GM12878 (cell line): Measurements from ENCODE around the gene TAF6L. TPM values are rescaled to one million over a fixed set of nuclear protein-coding genes. Genes with fewer than 3 reads are reported as not detected.

Experiments used
- CHD1 ChIP-seq: IDR thresholded peaks from 2 replicates; pipeline ENCODE4 v1.6.1; 2012; ENCODE audit warnings: low read depth, low read length, improper control_type of control experiment
- CREB1 ChIP-seq: IDR thresholded peaks from 2 replicates; pipeline ENCODE4 v1.6.1; 2012; ENCODE audit warnings: low read depth, mild to moderate bottlenecking, inconsistent platforms
- EED ChIP-seq: sonication (generic); IDR thresholded peaks from 2 replicates; pipeline ENCODE4 v1.6.1; 2016; ENCODE audit warnings: antibody characterized with exemption, low read depth
- ETV6 ChIP-seq, 2 experiments: fragments of 450-650 bp in 1 of 2; IDR thresholded peaks in 1 of 2; conservative IDR thresholded peaks in 1 of 2; 2 replicates each; pipeline ENCODE4 v1.6.1; 2014; ENCODE audit warnings: antibody characterized with exemption in 1 of 2, borderline replicate concordance in 1 of 2, low read depth in 1 of 2, mild to moderate bottlenecking in 1 of 2, moderate library complexity in 1 of 2
- EZH2 ChIP-seq: IDR thresholded peaks from 2 replicates; pipeline ENCODE4 v1.6.1; 2012; ENCODE audit warnings: low read depth, mild to moderate bottlenecking, control low read depth, inconsistent platforms, low read length, borderline replicate concordance; ENCODE audit not compliant: control insufficient read depth
- HDGF ChIP-seq: fragments of 450-650 bp; IDR thresholded peaks from 2 replicates; pipeline ENCODE4 v1.6.1; 2016; ENCODE audit warnings: antibody characterized with exemption
- IKZF1 ChIP-seq: fragments of 450-650 bp; conservative IDR thresholded peaks from 2 replicates; pipeline ENCODE4 v1.6.1; 2017; ENCODE audit warnings: antibody characterized with exemption, mild to moderate bottlenecking
- JUND ChIP-seq: IDR thresholded peaks from 2 replicates; pipeline ENCODE4 v1.6.1; 2012; ENCODE audit warnings: low read depth, mild to moderate bottlenecking, low read length, improper control_type of control experiment, moderate library complexity
- MEF2A ChIP-seq: IDR thresholded peaks from 2 replicates; pipeline ENCODE4 v1.6.1; 2011; ENCODE audit warnings: low read depth, mild to moderate bottlenecking, low read length, moderate library complexity; ENCODE audit not compliant: insufficient read depth
- MYB ChIP-seq: fragments of 150-350 bp; IDR thresholded peaks from 2 replicates; pipeline ENCODE4 v1.6.1; 2014; ENCODE audit warnings: mild to moderate bottlenecking, low read depth, low read length, borderline replicate concordance
- POLR2AphosphoS2 ChIP-seq: IDR thresholded peaks from 2 replicates; pipeline ENCODE4 v1.6.1; 2011; ENCODE audit warnings: low read depth, mild to moderate bottlenecking, low read length, improper control_type of control experiment, moderate library complexity
- POLR2AphosphoS5 ChIP-seq: IDR thresholded peaks from 2 replicates; pipeline ENCODE4 v1.6.1; 2011; ENCODE audit warnings: mild to moderate bottlenecking, low read length, inconsistent platforms
- RELA ChIP-seq: fragments of 450-650 bp; IDR thresholded peaks from 2 replicates; pipeline ENCODE4 v1.8.0; 2014; ENCODE audit warnings: borderline replicate concordance; ENCODE audit not compliant: partially characterized antibody
- SIX5 ChIP-seq: IDR thresholded peaks from 2 replicates; pipeline ENCODE4 v1.6.1; 2011; ENCODE audit warnings: mild to moderate bottlenecking, low read depth, low read length, moderate library complexity; ENCODE audit not compliant: severe bottlenecking
- polyA plus RNA-seq, 11 experiments: library from polyadenylated mRNA; depleted of rRNA in 4 of 11; unstranded in 6 of 11; stranded (reverse) in 5 of 11; fragments of >200 nt; fragmentation: Nextera tagmentation in 4 of 11; fragmentation: Illumina TruSeq in 1 of 11; extraction: Ambion mirVana in 4 of 11; extraction: Trizol in 1 of 11; gene quantifications; 1 replicate in 1 of 11; 2 replicates in 10 of 11; pipeline versions ENCODE4 v1.2.1 to v1.2.3, GENCODE V29; 2011 to 2016; ENCODE audit warnings: inconsistent platforms in 2 of 11, missing spikeins in 2 of 11, low read depth in 1 of 11
- total RNA-seq, 4 experiments: library from RNA; depleted of rRNA in 3 of 4; stranded (reverse); fragments of >200 nt in 3 of 4; fragmentation: Illumina TruSeq in 1 of 4; extraction: Trizol in 1 of 4; gene quantifications; 2 replicates each; pipeline versions ENCODE4 v1.2.1 to v1.2.3, GENCODE V29; 2013 to 2021
- TF ChIP-seq, protein P1 (sequence below), 3 experiments: IDR thresholded peaks in 2 of 3; conservative IDR thresholded peaks in 1 of 3; 2 replicates each; pipeline ENCODE4 v1.5.1; 2011; ENCODE audit warnings: low read depth in 3 of 3, low read length in 3 of 3, mild to moderate bottlenecking in 3 of 3, control low read depth in 2 of 3, moderate library complexity in 2 of 3, inconsistent platforms in 1 of 3, mixed read lengths in 1 of 3; ENCODE audit not compliant: control insufficient read depth in 2 of 3, insufficient read depth in 1 of 3; ENCODE audit errors: extremely low read depth in 1 of 3
- TF ChIP-seq, protein P2 (sequence below): fragments of 450-650 bp; IDR thresholded peaks from 2 replicates; pipeline ENCODE4 v1.6.1; 2017; ENCODE audit warnings: low read depth, mild to moderate bottlenecking, moderate library complexity
- TF ChIP-seq, protein P3 (sequence below): IDR thresholded peaks from 2 replicates; pipeline ENCODE4 v1.6.1; 2012; ENCODE audit warnings: low read depth, low read length, improper control_type of control experiment
- TF ChIP-seq, protein P4 (sequence below): fragments of 450-650 bp; formaldehyde crosslinking; IDR thresholded peaks from 2 replicates; pipeline ENCODE4 v1.4.0; 2020; ENCODE audit warnings: mild to moderate bottlenecking, moderate library complexity
- TF ChIP-seq, protein P5 (sequence below): fragments of 450-650 bp; IDR thresholded peaks from 2 replicates; pipeline ENCODE4 v1.6.1; 2014; ENCODE audit warnings: mild to moderate bottlenecking

Gene TAF6L
- total and polyA plus RNA-seq, 10 of the 15 experiments (the other 5 are each of a cell fraction or from before 2014, with no cell fraction given) = 0.15 to 35.6 (median 19.0) TPM

DNA sequence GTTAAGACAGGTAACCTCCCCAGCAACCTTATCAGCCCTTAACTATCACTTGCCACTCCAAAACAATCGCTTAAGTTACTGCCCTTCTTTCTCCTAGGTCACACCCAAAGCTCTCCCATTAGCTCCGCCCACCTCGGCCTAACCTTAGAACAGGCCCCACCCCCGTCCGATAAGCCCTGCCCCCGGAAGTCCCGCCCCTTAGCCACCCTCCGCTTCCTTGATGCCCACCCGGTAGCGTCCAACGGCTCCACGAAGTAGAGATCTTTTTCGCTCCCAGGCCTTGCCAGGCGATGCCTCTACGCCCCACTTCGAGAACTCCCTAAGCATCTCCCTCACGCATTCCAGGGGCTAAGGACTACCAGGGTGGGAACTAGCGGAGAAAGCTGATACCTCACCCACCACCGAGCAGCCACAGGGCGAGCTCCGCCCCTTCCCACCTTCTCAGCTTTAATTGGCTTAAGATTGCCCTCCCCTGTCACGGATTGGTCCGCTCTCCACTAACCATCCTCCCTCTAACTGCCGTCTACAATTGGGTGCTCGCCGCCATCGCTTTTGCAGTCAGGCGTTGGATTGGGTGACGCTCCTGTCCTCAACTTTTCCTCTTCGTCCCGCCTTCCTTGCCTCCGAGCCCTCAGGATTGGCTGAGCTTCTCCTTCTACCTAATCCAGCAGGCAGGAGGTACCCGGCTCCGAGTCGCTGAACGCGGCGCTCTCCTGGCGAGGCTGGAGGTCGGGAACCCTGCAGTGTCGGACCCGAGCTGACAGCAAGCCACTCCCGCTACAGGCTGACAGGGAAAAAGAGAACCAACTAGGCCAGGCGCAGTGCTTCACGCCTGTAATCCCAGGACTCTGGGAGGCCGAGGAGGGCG is 17.2 kb upstream of the TAF6L start, which contains the start of gene ZBTB3 (continued):
- TF ChIP-seq HDGF (peak; percentile 97; the same call in 1 of the 2 replicates), MYB (no peak), ETV6 (conservative IDR thresholded peaks at IDR 0.05 in 1 of 2, IDR thresholded peaks at IDR 0.05 in 1 of 2; ENCODE audit: borderline replicate concordance in 1 of 2, low read depth in 1 of 2) (no peak), POLR2AphosphoS5 (peak; percentile 93), SIX5 (peak; percentile 8), EED (0 out of 2 replicates have a peak, but pooled peaks have one; percentile 15), RELA (no peak), JUND (no peak), CREB1 (peak; percentile 66), EZH2 (no peak), POLR2AphosphoS2 (peak; percentile 75), MEF2A (no peak), IKZF1 (peak; percentile 50; the same call in 1 of the 2 replicates), CHD1 (no peak)
- TF ChIP-seq, protein P1, sequence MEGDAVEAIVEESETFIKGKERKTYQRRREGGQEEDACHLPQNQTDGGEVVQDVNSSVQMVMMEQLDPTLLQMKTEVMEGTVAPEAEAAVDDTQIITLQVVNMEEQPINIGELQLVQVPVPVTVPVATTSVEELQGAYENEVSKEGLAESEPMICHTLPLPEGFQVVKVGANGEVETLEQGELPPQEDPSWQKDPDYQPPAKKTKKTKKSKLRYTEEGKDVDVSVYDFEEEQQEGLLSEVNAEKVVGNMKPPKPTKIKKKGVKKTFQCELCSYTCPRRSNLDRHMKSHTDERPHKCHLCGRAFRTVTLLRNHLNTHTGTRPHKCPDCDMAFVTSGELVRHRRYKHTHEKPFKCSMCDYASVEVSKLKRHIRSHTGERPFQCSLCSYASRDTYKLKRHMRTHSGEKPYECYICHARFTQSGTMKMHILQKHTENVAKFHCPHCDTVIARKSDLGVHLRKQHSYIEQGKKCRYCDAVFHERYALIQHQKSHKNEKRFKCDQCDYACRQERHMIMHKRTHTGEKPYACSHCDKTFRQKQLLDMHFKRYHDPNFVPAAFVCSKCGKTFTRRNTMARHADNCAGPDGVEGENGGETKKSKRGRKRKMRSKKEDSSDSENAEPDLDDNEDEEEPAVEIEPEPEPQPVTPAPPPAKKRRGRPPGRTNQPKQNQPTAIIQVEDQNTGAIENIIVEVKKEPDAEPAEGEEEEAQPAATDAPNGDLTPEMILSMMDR (IDR thresholded peaks at IDR 0.05 in 2 of 3, conservative IDR thresholded peaks at IDR 0.05 in 1 of 3; ENCODE audit: control insufficient read depth in 2 of 3, extremely low read depth in 1 of 3, insufficient read depth in 1 of 3, low read depth in 3 of 3, low read length in 3 of 3) = no peak
- TF ChIP-seq, protein P2, sequence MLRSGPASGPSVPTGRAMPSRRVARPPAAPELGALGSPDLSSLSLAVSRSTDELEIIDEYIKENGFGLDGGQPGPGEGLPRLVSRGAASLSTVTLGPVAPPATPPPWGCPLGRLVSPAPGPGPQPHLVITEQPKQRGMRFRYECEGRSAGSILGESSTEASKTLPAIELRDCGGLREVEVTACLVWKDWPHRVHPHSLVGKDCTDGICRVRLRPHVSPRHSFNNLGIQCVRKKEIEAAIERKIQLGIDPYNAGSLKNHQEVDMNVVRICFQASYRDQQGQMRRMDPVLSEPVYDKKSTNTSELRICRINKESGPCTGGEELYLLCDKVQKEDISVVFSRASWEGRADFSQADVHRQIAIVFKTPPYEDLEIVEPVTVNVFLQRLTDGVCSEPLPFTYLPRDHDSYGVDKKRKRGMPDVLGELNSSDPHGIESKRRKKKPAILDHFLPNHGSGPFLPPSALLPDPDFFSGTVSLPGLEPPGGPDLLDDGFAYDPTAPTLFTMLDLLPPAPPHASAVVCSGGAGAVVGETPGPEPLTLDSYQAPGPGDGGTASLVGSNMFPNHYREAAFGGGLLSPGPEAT = peak; percentile 49; the same call in 1 of the 2 replicates
- TF ChIP-seq, protein P3, sequence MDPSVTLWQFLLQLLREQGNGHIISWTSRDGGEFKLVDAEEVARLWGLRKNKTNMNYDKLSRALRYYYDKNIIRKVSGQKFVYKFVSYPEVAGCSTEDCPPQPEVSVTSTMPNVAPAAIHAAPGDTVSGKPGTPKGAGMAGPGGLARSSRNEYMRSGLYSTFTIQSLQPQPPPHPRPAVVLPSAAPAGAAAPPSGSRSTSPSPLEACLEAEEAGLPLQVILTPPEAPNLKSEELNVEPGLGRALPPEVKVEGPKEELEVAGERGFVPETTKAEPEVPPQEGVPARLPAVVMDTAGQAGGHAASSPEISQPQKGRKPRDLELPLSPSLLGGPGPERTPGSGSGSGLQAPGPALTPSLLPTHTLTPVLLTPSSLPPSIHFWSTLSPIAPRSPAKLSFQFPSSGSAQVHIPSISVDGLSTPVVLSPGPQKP = no peak
- TF ChIP-seq, protein P4, sequence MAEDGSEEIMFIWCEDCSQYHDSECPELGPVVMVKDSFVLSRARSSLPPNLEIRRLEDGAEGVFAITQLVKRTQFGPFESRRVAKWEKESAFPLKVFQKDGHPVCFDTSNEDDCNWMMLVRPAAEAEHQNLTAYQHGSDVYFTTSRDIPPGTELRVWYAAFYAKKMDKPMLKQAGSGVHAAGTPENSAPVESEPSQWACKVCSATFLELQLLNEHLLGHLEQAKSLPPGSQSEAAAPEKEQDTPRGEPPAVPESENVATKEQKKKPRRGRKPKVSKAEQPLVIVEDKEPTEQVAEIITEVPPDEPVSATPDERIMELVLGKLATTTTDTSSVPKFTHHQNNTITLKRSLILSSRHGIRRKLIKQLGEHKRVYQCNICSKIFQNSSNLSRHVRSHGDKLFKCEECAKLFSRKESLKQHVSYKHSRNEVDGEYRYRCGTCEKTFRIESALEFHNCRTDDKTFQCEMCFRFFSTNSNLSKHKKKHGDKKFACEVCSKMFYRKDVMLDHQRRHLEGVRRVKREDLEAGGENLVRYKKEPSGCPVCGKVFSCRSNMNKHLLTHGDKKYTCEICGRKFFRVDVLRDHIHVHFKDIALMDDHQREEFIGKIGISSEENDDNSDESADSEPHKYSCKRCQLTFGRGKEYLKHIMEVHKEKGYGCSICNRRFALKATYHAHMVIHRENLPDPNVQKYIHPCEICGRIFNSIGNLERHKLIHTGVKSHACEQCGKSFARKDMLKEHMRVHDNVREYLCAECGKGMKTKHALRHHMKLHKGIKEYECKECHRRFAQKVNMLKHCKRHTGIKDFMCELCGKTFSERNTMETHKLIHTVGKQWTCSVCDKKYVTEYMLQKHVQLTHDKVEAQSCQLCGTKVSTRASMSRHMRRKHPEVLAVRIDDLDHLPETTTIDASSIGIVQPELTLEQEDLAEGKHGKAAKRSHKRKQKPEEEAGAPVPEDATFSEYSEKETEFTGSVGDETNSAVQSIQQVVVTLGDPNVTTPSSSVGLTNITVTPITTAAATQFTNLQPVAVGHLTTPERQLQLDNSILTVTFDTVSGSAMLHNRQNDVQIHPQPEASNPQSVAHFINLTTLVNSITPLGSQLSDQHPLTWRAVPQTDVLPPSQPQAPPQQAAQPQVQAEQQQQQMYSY = no peak
- TF ChIP-seq, protein P5, sequence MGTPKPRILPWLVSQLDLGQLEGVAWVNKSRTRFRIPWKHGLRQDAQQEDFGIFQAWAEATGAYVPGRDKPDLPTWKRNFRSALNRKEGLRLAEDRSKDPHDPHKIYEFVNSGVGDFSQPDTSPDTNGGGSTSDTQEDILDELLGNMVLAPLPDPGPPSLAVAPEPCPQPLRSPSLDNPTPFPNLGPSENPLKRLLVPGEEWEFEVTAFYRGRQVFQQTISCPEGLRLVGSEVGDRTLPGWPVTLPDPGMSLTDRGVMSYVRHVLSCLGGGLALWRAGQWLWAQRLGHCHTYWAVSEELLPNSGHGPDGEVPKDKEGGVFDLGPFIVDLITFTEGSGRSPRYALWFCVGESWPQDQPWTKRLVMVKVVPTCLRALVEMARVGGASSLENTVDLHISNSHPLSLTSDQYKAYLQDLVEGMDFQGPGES = peak; percentile 95
